ENCODE data around the gene TMEM125.

Gene TMEM125

DNA sequence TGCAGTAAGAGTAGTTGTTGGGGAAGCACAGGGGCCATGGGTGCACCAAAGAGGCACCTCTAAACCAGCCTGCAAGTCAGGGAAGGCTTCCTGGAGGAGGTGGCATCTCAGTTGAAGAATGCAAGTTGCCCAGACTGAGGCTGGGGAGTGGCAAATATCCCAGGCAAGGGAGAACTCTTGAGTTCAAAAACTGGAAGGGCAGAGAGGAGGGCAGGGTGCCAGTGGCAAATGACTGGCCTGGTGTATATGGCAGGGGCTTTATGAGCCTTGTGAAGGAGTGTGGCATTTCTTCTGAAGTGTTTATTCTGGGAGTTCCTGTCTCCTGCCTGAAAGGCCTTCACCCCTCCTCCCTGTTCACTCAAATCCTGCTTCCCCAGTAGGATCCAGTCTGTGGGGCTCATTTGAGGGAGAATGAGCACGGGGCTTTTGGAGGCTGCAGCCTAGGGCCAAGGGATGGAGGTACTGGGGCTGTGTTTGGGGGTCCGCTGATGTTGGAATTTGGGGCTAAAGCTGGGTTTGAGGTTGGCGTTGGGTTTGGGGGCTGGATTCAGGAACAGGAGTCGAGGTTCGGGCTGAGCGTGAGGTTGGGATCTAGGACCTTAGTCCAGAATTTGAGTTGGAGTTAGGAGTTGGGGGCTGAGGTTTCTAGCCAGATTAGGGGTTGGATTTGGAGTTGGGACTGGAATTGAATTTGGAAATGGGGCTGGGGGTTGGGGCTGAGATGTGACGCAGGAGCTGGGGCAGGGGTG is at the start of gene TMEM125:
TMEM125 (plus strand) TSS at position 357 of the 749 bp plus-strand sequence. CDS start 2,740 bp downstream, outside the sequence.
- DNase-seq = no peak

- peak; percentile 45 for DNase-seq
Measured at GRCh38 chr1:43220905-43221778, 48.6 kb upstream of the TMEM125 start.

DNA sequence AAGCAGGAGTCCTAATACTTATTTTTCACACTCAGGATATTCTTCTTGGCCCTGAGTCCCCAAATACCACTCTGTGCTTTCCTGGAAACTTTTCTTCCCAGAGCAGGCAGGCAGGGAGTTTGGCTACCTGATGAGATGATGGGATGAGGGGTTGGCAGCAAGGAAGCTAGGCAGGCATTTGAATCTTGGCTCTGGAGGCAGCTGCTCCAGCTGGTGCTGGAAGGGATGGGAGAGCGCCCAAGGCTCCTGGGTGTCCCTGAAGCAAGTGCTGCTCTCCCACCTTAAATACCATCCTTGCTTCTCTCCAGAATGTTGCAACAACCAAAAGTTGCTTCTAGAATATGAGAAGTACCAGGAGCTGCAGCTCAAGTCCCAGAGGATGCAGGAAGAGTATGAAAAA is 48.0 kb upstream of the TMEM125 start:
- DNase-seq = no peak

- no peak for DNase-seq
Measured at GRCh38 chr1:43222879-43223278, 46.9 kb upstream of the TMEM125 start.

GRCh38 chr1:43225168-43225567 is 44.6 kb upstream of the TMEM125 start:
- no peak for DNase-seq

- peak; percentile 70 for DNase-seq
Measured at GRCh38 chr1:43227143-43227764, 42.5 kb upstream of the TMEM125 start.

GRCh38 chr1:43229826-43230780 is 39.7 kb upstream of the TMEM125 start:
- DNase-seq = no peak

GRCh38 chr1:43232074-43232473 is 37.7 kb upstream of the TMEM125 start:
- DNase-seq = peak; percentile 14

GRCh38 chr1:43232482-43232881 is 37.3 kb upstream of the TMEM125 start:
- no peak for DNase-seq

GRCh38 chr1:43233631-43234030 is 36.2 kb upstream of the TMEM125 start:
- no peak for DNase-seq

DNA sequence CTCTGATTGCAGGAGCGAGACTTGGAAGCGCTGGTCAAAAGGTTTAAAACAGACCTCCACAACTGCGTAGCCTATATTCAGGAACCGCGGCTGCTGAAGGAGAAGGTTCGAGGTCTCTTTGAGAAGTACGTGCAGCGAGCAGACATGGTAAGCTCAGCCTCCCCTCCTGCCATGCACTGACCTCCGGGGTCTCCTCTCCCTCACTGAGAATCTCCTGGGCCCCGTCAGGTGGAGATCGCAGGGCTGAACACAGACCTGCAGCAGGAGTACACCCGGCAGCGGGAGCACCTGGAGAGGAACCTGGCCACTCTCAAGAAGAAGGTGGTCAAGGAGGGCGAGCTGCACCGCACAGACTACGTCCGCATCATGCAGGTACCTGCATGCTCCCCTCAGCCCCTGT is 35.5 kb upstream of the TMEM125 start:
- DNase-seq = no peak

DNA sequence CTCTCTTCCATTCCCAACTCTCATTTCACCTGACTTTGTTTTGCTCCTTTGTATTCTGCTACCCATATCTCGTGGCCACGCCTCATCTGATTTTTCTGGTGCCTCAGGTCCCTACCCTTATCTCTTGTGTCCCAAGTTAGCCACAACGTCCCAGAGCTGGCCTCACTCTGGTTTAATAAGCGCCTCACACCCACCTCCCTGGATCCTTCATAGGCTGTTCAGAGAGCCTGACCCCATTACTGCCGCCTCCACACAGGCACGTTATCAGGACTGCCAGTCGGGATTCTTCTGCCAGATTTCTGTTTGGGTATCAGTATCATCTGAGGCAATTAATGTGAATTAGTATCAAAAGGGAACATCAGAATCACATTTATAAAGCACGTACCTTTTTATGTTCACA is 34.7 kb upstream of the TMEM125 start:
- no peak for DNase-seq

- peak; percentile 44 for DNase-seq
Measured at GRCh38 chr1:43235451-43236121, 34.2 kb upstream of the TMEM125 start.

GRCh38 chr1:43237121-43237520 is 32.7 kb upstream of the TMEM125 start:
- DNase-seq = no peak

GRCh38 chr1:43238085-43238484 is 31.7 kb upstream of the TMEM125 start:
- peak; percentile 69 for DNase-seq

DNA sequence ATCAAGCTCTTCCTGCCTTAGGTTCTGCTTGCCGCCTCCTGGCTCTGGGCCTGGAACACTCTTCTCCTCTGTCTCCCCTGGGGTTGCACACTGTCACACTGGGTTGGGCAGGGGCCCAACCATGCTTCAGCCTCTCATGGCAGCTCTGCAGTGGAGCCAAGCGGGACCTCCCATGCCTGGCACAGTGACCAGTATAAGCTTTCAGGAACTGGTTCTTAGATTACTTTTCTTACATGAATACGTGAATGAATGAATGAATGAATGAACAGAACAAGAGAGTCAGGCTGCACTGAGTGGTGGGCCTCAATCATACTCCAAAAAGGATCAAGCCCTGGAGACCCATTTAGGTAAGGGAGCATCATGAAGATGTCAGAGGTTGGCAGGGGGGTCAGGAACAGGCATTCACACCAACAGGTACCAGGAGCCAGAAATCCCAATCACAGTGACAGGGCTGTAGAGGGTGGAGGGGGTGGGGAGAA is 30.8 kb upstream of the TMEM125 start:
- no peak for DNase-seq

DNA sequence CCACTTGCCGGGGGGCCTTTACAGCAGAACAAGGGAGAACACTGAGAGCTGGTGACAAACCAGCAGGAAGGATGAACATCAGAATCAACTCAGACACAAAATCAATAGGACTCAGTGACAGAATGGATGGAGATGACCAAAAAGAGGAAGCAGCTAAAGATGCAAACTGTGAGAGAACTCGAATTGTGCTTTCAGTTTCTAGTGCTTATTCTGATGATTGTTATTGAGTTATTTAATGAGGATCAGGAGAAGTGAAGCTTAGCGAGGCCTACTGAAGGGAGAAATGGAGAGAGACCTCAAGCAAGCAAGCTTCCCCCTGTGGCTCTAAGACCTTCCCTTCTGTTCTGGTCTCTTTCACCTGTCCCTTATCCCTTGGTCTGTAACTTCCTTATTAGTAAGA is 30.3 kb upstream of the TMEM125 start:
- peak; percentile 76 for DNase-seq

GRCh38 chr1:43241413-43241836 is 28.4 kb upstream of the TMEM125 start:
- DNase-seq = no peak

- no peak for DNase-seq
Measured at GRCh38 chr1:43243299-43243698, 26.5 kb upstream of the TMEM125 start.

GRCh38 chr1:43246466-43247213 is 23.1 kb upstream of the TMEM125 start:
- DNase-seq = no peak
